Measurements from ENCODE around the gene TNFRSF13B. TPM values are rescaled to one million over a fixed set of nuclear protein-coding genes. Genes with fewer than 3 reads are reported as not detected.

Gene TNFRSF13B
- not detected for total RNA-seq
- long read RNA-seq, result 0 reads

DNA sequence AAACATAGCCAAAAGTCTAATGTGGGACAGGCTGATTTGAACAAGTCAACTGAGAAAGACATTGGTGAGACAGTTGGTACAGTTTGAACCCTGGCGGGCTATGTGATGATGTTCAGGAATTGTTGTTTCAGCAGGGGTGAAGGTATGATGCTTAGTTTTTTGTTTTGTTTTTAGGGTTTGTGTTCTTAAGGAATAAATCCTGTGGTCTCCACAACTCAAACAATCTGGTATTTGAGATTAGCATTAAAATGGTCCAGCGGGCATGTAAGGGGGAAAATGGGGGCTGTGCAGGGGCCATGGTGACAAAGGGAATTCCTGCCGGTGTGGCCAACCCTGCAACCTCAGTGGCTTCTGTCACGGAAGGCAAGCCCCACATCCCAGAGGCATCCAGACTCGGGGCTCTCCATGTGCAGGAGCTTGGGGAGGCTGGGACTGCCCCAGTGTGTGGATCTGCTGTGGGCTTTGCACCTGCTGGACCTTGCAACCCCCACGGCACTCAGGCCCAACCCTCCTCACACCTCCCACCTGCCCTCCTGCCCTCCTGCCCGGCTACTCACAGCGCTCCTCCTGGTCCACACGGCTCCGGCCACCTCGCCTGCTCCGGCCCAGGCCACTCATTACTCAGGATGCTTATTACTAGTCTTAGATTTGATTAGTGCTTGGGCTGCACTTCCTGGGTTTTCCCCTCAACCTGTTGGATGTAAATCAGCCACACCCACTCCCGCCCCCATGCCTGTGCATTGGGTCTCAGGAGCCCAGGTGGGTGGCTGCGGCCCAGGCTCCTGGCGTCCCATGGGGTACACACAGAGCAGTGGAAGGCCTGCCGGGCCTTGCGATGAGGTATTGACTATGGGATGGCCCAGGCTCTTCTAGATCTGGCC, at the start of gene TNFRSF13B:
TSS of gene TNFRSF13B (minus strand) at position 661 of the 881 bp plus-strand sequence. CDS start at position 618, 43 bp downstream.
- Histone ChIP-seq H3K4me1 (no peaks in the 10 kb centered on the region), H3K27ac (replicated peaks) (no peak within 1 kb of the TSS), H3K9me3 (replicated peaks) (peaks cover 4% of the 10 kb centered on the region), H3K4me3 (no peak within 1 kb of the TSS), H3K36me3 (no peaks in the 10 kb centered on the region), H3K27me3 (ENCODE audit: low read depth) (peaks cover 39% of the 10 kb centered on the region)
- TF ChIP-seq, protein P1, sequence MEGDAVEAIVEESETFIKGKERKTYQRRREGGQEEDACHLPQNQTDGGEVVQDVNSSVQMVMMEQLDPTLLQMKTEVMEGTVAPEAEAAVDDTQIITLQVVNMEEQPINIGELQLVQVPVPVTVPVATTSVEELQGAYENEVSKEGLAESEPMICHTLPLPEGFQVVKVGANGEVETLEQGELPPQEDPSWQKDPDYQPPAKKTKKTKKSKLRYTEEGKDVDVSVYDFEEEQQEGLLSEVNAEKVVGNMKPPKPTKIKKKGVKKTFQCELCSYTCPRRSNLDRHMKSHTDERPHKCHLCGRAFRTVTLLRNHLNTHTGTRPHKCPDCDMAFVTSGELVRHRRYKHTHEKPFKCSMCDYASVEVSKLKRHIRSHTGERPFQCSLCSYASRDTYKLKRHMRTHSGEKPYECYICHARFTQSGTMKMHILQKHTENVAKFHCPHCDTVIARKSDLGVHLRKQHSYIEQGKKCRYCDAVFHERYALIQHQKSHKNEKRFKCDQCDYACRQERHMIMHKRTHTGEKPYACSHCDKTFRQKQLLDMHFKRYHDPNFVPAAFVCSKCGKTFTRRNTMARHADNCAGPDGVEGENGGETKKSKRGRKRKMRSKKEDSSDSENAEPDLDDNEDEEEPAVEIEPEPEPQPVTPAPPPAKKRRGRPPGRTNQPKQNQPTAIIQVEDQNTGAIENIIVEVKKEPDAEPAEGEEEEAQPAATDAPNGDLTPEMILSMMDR (IDR thresholded peaks at IDR 0.05; ENCODE audit: borderline replicate concordance), result no peak
- intact Hi-C loops (cut with micrococcal nuclease), result no loop called here
- no peak for DNase-seq

GRCh38 chr17:17021194-17021863, 49.4 kb upstream of the TNFRSF13B start:
- intact Hi-C loops (cut with micrococcal nuclease), result no loop called here
- no peaks in the 10 kb centered on the region for H3K9me3 ChIP-seq (replicated peaks)
- H3K4me3 ChIP-seq, result peak overlapping the region; percentile 25
- no peaks in the 10 kb centered on the region for H3K27me3 ChIP-seq (ENCODE audit: low read depth)
- no peaks in the 10 kb centered on the region for H3K36me3 ChIP-seq
- DNase-seq, result peak; percentile 61
- peak overlapping the region; percentile 69 for H3K27ac ChIP-seq (replicated peaks)
- TF ChIP-seq, protein P1 (IDR thresholded peaks at IDR 0.05; ENCODE audit: borderline replicate concordance), result no peak
- peaks cover 39% of the 10 kb centered on the region for H3K4me1 ChIP-seq

DNA sequence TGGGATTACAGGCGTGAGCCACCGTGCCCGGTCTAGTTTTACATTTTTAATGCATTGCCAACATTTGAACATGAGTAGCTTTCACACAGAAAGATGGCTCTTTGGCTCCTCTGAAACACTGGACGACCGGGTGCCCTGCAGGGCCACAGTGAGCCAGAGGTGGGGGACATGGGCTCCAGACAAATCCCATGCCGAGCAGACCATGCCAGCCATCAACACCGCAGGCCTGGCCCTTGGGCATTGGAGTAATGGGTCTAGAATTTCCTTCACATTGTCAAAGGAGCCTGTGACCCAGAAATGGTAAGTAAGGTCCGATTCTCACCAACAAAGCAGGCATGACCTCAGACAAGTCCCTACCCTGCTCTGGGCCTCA, 48.9 kb upstream of the TNFRSF13B start:
- DNase-seq, result no peak
- intact Hi-C loops (cut with micrococcal nuclease), result no loop called here
- peak overlapping the region; percentile 69 for H3K27ac ChIP-seq (replicated peaks)
- no peaks in the 10 kb centered on the region for H3K9me3 ChIP-seq (replicated peaks)
- H3K4me1 ChIP-seq, result peaks cover 36% of the 10 kb centered on the region
- no peaks in the 10 kb centered on the region for H3K27me3 ChIP-seq (ENCODE audit: low read depth)
- no peaks in the 10 kb centered on the region for H3K36me3 ChIP-seq
- H3K4me3 ChIP-seq, result peak overlapping the region; percentile 25
- TF ChIP-seq, protein P1 (IDR thresholded peaks at IDR 0.05; ENCODE audit: borderline replicate concordance), result no peak

DNA sequence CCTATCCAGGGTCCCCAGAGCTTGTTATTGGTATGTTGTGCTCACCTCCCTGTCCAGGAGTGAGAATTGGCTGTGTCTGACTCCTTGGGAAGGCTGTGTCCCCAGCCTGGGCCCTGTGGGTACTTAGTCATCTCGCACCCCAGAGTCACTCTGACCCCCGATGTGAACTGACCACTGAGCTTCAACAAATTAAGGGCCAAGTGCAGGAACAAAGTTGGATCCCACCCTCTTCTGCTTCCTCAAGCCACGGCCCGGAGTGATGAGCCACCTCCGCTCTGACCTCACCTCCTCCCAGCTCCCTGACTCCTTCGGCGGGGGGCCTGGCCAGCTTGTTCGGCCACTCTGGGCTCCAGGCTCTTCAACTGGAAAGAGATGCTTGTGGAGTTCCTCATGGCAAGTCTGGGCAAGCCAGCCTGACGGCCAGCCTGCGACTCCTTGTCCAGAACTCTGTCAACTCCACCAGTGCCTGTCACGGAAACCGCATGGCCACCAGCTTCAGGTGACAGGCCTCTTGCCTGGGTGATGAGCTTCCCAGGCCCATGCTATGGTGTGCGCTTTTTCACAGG, 48.1 kb upstream of the TNFRSF13B start:
- Histone ChIP-seq H3K4me1 (peaks cover 28% of the 10 kb centered on the region), H3K36me3 (no peaks in the 10 kb centered on the region), H3K27ac (replicated peaks) (no peak overlapping the region), H3K27me3 (ENCODE audit: low read depth) (no peaks in the 10 kb centered on the region), H3K9me3 (replicated peaks) (no peaks in the 10 kb centered on the region), H3K4me3 (no peak overlapping the region)
- DNase-seq, result peak; percentile 13
- intact Hi-C loops (cut with micrococcal nuclease), result no loop called here
- TF ChIP-seq, protein P1 (IDR thresholded peaks at IDR 0.05; ENCODE audit: borderline replicate concordance), result no peak

GRCh38 chr17:17019430-17019762, 47.5 kb upstream of the TNFRSF13B start:
- H3K27me3 ChIP-seq (ENCODE audit: low read depth), result no peaks in the 10 kb centered on the region
- peak; percentile 3 for DNase-seq
- intact Hi-C loops (cut with micrococcal nuclease), result no loop called here

More at GRCh38 chr17:17019430-17019762, 47.5 kb upstream of the TNFRSF13B start:
- Histone ChIP-seq H3K9me3 (replicated peaks) (no peaks in the 10 kb centered on the region), H3K36me3 (no peaks in the 10 kb centered on the region), H3K4me1 (peaks cover 22% of the 10 kb centered on the region), H3K4me3 (no peak overlapping the region), H3K27ac (replicated peaks) (no peak overlapping the region)
- TF ChIP-seq, protein P1 (IDR thresholded peaks at IDR 0.05; ENCODE audit: borderline replicate concordance), result no peak
